ENCODE data around the gene KMT2D. TPM values are rescaled to one million over a fixed set of nuclear protein-coding genes. Genes with fewer than 3 reads are reported as not detected.

Gene KMT2D
- total RNA-seq, 1 experiment from 2014 or later: 16.1 TPM

DNA sequence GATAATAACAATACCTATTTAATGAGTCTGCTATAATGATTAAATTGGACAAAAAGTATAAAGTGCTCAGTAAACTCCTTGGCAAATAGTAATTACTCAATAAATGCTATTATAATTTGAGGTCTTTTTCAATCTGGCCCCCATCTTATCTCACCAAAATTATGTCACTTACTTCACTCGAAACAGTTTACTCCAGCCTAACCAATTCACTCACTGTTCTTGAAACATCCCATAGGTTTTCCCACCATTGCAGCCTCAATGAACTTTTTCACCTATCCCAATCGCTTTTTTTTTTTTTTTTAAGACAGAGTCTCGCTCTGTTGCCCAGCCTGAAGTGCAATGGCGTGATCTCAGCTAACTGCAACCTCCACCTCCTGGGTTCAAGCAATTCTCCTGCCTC lies 24.6 kb downstream of the KMT2D start:
- no peak for DNase-seq (ENCODE audit: low read depth)

DNA sequence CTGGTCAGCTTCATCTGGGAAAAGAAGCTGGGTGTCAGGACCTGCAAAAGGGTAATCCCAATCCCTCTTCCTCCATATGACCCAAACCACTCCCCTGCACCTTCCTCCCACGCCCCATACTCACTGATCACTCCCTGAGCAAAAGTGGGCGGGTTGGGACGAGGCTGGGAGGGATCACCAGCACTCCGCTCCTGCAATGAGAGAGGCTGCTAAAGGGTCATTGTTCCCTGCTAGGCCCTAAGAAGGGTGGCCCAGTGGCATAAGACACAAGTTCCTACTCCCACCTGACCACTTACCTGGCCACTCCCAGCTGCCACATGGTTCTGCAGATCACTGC lies 26.3 kb downstream of the KMT2D start:
- no peak for DNase-seq (ENCODE audit: low read depth)

DNA sequence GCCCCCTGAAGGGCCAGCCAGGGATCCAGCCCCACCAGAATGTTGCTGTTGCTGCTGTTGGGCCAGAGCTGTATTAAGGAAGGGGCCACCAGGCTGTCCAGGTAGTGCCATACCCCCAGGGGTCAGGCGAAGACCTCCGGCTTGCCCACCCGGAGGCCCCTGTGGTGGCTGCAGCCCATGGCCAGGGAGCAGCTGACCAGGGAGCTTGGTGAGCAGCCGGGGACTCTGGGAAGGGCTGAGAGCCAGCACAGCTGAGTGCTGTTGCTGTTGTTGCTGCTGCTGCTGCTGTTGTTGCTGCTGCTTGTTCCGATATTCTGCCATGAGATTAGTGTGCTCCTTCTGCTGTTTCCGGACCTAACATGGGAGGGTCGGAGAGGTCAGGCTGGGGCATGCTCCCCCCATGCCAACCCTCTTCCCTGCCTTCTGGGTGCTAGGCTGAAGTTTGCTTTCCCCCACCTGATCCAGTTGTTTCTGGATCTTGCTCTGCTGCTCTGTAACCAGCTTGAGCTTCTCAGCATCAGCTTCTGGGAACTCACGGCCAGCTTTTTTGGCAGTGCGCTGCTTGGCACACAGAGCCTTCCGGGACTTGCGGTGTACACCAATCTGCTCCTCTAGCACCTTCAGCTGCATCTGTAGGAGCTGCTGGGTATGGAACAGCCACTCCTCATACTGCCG lies 26.8 kb downstream of the KMT2D start:
- no peak for DNase-seq (ENCODE audit: low read depth)

DNA sequence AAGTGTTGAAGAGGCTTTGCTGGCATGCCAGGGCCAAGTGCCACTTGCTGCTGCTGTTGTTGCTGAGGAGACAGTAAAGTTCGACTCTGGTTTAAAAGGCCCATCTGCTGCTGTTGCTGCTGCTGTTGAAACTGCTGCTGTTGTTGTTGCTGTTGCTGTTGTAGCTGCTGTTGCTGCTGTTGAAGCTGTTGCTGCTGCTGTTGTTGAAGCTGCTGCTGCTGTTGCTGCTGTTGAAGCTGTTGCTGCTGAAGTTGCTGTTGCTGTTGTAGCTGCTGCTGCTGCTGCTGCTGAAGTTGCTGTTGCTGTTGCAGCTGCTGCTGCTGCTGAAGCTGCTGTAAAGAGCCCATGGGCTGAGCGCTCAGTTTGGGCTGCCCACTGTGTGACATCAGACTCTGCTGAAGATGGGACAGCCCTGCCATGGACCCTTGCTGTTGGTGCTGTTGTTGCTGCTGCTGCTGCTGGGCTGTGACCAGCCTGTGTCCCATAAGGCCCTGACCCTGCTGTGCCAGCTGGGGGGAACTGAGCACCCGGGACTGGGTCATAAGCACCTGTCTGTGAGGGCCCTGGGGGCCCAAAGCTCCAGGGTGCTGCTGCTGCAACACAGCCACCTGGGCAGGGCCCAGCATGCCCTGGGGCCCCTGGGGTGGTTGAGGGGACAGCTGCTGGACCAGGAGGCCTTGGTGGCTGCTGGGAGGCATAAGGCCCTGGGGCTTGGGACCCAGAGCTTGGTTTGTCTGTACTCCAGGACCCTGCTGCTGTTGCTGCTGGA lies 27.7 kb downstream of the KMT2D start:
- no peak for DNase-seq (ENCODE audit: low read depth)

DNA sequence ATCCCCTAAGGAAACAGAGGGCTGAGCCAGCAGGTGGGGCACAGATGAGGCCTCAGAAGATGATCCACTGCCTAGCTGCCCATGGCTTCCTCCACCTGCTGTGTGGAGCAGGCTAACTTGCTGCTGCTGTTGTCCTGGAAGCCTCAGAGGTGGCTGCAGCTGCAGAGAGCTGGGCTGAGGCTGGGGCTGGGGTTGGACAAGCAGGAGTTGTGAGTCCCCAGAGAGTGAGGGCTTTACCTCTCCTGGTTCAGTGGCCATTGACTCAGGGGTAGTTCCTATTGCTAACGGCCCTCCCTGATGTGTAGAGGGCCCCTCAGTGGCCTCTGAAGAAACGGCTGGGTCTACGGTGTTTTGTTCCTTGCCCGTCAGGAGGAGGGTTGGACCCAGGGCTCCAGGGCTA lies 28.3 kb downstream of the KMT2D start:
- no peak for DNase-seq (ENCODE audit: low read depth)

DNA sequence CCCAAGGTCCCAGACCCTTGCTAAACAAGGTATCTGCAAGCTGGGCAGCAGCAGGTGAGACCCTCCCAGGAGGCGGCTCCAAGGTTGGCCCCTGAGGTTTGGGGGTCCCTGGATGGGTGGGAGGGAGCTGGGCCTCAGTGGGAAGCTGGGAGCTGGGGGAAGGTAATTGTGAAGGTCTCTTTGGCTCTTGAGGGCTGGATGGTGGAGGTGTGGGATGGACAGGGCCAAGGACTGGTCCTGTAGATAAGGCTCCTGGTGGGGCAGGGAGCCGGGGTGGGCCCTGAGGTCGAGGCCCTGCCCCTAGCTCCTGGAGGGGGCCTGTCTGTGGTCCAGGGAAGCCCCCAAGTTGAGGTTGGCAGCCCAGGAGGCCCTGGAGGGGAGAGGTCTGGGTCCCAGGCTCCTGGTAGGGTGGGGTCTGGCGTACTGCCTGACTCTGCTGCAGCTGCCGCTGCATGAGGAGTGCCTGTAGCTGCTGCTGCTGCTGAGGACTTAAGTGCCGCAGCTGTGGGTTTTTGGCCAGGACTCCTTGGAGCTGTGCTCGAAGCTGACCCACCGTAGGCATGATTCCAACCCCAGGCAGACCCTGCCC lies 28.9 kb downstream of the KMT2D start:
- DNase-seq (ENCODE audit: low read depth): no peak

DNA sequence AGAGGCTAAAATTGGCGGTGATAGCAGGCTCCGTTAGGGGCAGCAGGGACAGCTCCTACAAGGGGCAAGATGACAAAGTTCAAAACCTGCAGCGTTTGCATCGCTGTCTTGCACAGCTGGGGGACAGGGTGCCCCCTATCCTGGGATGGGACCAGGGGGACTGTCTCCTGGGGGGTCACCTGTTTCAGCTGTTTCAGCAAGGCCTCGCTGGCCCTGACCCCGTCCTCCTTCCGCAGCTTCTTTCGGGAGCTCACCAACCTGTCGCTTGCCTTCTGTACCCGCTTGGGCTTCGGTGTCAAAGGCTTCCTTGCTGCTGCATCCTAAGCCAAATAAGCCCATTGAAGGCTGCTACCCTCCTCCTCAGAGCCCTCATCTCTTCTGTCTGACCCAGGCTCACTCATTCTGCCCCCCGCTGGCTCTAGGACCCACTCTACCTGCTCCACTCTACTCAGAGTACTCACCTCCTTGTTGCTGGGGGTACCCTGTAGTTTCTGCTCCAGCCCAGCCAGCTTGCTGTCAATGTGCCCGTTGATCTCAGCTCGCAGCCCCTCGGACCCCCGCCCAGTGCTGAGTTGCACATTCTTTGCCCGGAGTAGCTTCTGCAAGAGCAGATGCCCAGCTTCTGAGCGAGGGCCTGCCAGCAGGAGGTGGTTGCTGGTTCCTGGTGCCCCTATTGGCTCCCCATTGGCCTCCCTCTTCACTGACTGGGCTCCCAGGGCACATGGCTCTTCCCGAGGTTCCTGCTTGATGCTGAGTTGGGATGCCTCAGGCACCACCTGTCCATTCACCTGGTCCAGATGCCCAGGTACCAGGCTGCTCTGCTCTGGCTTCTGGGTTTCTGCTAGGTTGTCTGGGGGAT lies 29.7 kb downstream of the KMT2D start:
- no peak for DNase-seq (ENCODE audit: low read depth)

DNA sequence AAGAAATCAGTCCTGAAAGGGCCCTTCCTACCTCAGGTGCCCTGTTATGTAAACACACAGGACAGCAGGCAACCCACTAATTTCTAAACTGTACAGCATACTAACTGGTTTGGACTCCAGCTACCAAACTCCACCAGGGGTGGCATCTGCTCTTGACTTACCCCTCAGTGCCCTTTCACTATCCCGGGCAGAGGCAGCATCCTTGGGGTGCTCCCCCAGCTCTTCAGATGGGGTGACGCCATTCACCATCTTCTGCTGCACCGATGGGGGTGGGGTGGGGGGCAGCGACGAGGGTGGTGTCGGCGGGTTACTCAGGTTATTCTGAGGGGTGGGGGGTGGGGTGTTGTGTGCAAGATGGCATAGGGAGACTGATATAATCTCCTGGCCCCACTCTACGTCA lies 30.5 kb downstream of the KMT2D start:
- no peak for DNase-seq (ENCODE audit: low read depth)

DNA sequence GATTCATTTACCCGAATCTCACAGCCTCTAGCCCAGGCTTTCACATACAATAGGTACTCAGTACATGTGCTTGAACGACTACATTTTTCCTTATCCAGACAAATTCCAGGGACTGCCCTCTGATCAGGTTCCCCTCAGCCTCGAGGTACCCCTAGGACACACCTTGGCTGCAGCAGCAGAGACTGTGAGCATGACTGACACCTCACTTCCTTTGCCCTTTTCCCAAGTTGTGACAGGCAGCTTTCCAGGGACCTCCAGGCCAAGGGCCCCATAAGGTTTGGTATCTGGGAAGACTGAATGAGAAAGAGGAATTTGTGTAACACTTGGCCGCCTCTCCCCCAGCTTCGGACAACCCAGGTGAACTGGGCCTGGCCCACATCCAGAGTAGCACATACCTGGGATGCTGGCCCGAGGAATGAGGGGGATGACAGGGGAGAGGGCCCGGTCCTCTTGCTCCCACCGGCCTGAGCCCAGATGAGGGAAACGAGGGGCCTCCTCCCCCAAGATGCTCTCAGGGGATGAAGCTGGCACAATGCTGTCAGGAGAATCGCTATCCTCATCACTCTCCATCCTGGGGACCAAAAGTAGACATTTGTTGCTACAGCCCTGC lies 31.8 kb downstream of the KMT2D start:
- DNase-seq (ENCODE audit: low read depth): no peak

DNA sequence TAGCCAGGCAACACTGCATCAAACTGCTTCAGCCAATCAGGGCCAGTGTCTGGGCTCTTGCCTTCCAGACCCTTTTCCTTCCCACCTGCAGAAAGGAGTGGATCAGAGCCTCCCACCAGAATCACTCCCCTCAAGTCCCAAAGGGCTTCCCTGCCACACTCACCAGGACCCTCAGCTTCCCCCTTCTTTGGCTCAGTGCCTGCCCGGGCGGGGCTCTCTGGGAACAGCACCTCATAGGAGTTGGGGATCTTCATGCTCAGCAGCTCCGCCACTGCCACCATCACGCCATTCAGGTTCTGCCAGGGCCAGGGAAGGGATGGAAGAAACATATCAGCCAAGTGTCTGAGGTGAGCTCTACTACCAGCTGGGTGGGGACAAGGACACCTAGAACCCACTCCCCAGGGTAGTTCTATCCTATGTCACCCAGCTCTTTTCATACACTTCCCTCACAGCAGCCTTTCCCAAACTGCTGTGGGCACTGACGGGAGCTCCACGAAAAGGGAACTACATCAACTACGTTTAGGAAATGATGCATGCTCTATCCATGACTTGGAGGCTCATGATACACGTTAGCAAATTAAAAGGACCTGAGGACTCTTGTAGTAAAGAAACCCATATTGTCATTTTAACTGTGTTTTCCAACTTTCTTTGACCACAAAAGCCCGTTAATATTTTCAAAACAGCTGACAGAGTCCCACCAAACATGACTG lies 32.6 kb downstream of the KMT2D start:
- no peak for DNase-seq (ENCODE audit: low read depth)

DNA sequence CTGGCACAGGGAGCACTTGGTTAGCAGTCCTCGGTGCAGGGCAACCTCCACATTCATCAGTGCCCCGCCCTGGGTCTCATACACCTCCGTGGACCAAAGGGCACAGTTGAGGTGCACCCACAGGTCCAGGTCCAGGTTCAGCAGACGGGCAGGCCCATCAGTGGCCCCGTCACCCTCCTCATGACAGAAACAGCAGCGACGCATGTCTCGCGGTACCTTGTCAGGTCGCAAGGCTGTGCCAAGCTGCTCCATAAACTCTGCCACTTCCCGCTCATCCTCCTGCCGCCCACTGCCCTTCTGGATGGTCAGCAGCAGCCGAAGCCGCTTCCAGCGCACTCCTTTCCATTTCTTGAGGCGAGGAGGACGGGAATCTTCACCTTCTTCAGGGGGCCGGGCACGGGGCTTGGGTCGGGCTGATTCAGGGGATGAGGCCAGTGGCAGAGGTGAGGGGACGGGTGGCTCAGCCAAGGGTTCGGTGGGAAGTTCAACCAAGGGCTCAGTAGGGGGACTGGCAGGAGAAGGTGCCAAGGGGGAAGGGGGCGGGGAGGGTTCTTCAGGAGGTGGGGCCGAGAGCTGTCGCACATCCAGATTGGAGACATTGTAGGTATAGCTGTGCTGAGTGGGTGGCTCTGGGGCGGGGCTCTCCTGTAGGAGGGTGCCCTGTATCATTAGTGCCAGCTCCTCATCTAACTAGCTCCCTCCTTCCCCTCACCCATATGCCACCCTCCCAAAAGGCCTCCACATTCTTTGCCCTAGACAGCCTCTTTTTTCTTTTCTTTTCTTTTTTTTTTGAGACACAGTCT lies 33.7 kb downstream of the KMT2D start:
- DNase-seq (ENCODE audit: low read depth): no peak

DNA sequence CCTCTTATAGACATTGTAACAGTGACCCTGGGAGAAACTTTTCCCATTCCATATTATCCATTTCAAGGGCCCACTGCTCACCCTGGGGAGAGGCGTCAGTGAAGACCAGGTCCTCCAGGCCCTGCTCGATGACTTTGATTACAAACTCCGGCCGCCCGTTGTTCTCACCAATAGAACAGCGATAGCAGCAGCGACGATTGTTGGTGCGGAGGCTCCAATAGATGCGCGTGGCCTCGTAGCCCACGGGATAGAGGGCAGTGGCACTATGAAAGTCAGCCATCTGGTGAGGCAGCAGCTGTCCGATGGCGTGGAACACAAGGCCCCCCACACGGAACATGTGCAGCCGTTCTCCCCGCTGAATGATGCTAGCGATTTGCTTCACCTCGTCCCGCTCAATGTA lies 34.5 kb downstream of the KMT2D start:
- no peak for DNase-seq (ENCODE audit: low read depth)

DNA sequence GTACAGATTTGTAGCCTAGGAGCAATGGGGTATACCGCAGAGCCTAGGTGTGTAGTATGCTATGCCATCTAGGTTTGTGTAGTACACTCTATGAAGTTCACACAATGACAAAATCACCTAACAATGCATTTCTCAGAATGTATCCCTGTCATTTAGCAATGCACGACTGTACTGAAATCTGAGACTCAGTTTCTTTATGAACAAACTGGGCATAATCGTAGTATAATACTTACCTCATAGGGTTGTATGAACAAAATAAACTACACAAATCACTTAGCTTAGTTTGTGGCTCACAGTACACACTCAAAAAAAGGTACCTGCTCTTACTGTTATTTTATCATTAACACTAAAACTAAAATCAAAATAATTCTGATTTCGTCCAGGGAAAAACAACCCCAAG lies 35.1 kb downstream of the KMT2D start:
- DNase-seq (ENCODE audit: low read depth): no peak

DNA sequence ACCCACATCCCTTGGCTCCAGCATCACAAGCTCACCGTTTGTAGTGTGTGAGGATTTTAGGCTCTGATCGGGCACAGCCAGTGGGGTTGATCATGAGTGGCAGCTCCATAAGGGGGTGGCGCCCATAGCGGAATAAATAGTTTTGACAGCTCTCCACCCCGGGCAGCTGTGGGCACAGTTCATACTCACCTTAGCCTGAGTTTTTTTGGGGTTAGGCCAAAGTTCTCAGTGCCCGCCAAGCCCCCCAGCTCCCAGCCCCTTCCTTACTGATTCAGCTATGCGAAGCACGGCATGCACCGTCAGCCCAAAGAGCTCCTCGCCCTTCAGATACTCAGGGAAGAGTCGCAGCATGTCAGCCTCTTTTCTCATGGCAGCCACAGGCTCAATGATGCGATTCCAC lies 36.1 kb downstream of the KMT2D start:
- no peak for DNase-seq (ENCODE audit: low read depth)

DNA sequence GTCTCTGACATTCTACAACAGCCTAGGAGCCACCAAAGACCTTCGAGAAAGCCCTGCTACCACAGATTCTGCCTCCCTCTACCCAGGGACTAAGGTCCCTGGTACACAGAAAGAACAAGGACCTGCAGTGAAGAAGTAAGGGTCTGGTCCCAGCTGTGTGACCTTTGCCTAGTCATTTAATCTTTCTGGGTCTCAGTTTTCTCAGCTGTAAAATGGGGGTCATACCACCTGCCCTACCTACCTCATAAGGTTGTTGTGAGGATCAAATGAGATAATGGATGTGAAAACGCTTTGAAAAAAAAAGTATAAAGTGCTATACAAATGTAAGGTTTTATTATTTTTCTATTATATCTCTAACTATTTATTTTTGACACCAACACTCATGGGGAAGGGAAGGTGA lies 36.8 kb downstream of the KMT2D start:
- no peak for DNase-seq (ENCODE audit: low read depth)

DNA sequence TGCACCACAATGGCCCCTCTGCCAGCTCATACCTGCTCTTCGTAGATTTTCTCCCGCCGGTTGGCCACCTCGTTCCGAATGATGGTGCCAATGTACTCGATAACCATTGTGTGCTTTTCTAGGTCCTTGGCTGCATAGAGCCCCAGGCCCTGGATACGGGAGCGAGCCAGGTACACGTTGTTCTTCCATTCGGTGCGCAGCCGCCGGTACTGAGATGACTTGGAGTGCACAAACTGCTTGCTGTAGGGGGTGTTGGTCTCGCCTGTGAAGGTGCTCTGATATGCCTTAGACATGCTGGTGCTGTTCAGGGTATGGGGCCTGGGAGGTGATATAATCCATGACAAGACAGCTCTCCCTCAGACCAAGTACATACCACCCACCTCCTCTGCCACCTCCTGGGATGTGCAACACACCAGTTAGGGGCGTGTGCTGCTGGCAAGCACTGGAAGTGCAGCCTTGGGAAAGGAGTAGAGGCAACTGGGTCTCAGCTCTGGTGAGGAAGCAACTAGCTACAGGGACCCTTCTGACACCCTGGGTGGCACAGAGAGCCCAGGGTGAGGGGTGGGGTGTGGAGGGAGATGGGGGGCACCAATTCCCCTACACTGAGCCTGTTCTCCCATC lies 37.9 kb downstream of the KMT2D start:
- no peak for DNase-seq (ENCODE audit: low read depth)

DNA sequence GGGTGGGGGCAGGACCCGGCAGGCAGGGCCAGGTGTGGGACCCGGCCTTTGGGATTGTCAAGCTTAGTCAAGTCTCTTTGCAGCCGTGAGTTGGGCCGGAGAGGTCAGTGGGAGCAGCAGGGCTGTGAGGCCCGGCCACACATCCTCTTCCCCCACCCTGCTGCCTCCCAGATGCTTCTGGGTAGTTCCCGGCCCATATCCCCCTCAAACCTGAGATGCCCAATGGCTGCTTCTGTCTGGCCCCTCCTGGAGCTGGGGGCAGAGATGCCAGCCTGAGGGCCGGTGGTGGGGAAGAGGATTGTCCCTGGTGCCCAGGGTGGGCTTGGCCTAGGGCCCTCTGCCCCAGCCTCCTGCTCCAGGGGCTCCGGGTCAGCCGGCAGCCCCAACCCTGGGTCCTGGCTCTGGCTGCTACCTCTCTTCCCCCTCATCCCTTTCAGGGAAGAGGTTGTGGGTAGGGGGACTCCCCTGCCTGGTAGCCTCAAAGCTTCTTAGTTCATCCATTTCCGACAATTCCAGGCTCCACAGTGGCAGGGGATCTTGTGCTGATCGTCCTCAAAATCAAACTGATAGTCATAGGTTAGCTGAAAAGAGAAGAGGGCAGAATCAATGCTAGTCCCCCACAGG lies 39.2 kb downstream of the KMT2D start:
- no peak for DNase-seq (ENCODE audit: low read depth)

DNA sequence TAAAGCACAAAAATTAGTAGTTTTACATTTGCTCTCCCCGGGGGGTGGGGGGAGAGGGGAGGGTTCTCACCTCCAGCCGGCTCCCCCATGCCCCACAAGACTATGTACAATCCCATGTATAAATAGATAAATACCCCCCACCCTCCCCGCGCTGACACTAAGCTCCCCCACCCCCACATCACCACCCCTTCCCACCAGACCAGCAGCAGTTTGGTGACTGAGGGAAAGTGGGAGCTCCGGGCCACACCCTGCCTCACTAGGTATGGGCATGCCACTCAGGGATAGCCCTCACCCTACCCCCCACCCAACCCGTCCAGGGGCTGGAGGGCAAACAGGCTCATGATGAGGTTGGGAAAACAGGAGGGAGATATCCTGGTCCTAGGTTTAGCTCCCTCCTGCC lies 40.2 kb downstream of the KMT2D start:
- no peak for DNase-seq (ENCODE audit: low read depth)
